RKO (cell line): ENCODE data around the gene BMPR1A.
"Not testable (repeated sequence)": the region's sequence is repeated elsewhere in the genome, so short reads cannot be mapped to it uniquely, and the experiment has no call there.

ENCODE experiments used
- DNase-seq: peaks from one replicate; pipeline ENCODE4 v3.0.0-alpha.2; 2016; ENCODE audit warnings: low spot score

Gene BMPR1A

DNA sequence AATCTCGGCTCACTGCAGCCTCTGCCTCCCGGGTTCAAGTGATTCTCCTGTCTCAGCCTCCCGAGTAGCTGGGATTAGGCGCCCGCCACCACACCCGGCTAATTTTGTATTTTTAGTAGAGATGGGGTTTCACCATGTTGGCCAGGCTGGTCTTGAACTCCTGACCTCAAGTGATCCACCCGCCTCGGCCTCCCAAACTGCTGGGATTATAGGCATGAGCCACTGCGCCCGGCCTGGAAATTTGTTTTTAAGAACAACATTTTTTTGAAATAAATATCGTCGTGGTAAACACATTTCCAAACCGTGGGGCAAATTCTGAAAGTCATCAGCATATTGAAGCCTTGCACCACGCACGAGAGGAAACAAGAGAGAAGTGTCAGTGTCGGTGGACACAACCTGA lies 183.7 kb downstream of the BMPR1A start:
- DNase-seq, result not testable (repeated sequence)

DNA sequence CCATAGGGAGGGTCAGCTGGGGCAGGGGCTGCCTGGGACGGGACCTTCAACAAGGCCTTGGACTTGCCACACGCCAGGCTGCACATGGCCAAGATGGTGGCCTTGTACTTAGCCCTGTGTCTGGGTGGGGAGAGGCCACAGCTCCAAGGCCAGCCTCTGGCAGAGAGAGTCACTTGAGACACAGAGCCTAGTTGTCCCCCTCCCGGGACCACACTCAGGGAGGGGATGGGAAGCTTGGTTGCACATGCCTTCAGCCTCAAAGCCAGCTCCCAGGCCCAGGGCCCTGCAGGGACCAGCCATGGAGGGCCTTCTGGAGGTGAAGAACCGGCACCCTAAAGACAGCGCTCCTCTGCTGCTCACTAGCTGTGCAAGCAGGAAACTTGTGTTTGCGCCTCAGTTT lies 184.3 kb downstream of the BMPR1A start:
- DNase-seq, result no peak

DNA sequence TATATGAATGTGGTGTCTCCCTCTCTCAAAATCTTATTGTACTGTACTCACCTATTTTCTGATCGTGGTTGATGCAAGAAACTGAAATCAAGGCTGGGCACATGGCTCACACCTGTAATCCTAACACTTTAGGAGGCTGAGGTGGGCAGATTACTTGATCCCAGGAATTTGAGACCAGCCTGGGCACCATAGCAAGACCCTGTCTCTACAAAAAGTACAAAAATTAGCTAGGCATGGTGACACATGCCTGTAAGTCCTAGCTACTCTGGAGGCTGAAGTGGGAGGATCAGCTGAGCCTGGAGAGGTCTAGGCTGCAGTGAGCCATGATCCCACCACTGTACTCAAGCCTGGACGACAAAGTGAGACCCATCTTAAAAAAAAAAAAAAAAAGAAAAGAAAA lies 185.0 kb downstream of the BMPR1A start:
- DNase-seq, result no peak

DNA sequence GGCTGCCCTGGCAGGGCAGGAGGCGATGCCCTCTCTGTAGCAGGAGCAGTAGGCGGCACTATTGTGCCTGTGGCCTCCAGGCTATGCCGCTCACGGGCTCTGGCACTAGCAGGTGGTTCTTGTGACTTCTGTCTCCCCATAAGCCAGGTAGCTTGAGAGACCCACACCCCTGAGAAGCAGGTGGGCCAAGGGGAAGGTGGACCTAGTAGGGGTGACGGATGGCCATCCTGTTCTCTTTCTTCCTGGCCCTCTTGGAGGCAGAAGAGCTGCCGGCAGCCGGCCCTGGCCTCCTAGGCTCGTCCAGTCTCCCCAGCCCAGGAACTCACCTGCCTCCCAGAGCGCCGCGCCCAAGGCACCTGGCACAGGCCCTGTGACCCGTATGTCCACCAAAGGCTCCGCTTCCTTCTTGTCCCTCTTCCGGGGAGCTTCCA lies 185.6 kb downstream of the BMPR1A start:
- DNase-seq, result no peak

DNA sequence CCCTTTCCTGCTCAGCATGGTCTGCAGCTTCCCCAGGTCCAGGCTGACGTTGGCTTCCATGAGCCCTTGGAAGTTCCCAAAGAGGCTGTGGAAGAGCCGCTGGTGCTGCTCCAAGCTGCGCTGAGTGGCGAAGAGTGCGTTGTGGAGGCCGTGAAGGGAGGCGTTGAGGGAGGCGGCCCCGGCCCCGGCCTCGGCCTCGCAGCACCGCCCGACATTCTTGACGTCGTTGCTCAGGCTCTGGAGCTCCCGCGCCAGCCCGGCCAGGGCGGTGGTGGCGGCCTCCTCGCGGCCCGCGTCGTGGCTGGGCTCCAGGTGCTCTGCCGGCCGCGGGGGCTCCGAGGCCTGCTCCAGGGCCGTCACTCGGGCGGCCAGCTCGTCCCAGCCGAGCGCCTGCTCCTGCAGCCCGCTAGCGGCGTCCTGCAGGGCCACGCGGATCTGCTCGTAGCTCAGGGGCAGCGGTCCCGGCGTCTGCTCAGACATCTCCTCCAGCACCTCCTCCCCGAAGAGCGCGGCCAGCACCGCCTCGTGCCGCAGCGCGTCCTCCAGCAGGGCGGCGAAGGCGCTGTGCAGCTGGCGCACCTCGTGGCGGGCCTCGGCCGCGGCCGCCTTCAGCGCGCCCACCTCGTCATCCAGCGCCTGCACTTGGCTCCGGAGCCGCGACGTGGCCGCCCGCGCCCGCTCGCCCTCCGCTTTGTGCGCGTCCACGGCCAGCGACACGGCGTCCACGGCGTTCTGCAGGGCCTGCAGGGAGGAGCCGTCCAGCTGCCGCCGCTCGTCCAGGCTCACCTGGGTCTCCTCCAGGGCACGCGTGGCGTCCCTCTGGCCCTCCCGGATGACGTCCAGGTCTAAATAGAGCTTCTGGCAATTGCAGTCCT lies 186.3 kb downstream of the BMPR1A start:
- DNase-seq, result no peak

DNA sequence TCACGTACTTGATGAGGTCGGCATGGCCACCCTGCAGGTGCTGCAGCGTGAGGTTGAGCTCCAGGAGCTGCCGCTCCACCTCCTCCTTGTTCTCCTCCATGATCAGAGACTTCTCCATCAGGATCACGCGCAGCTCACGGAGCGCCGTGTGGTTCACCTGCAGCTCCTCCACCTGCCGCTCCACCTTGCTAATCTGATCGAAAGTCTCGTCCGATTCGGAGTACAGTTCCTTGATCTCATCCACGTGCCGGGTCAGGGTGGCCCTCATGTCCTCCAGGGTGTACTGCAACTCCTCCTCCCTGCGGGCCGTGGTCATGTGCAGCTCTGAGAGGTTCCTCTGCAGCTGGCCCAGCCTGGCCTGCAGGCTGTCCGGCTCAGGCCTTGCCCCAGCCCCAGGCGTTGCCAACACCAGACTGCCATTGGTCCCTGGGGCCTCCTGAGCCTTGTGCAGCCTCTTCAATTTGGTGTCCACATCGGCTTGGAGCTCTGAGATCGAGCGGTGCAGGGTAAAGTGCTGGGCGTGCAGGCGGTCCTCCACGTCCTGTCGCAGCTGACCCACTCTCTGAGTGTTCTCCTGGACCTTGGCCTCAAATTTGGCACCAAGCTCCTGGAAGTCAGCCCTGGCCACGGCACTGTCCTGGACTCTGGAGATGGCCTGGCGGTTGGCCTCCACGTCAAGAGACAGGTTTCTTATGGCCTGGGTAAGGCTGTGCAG lies 187.1 kb downstream of the BMPR1A start:
- DNase-seq, result no peak

DNA sequence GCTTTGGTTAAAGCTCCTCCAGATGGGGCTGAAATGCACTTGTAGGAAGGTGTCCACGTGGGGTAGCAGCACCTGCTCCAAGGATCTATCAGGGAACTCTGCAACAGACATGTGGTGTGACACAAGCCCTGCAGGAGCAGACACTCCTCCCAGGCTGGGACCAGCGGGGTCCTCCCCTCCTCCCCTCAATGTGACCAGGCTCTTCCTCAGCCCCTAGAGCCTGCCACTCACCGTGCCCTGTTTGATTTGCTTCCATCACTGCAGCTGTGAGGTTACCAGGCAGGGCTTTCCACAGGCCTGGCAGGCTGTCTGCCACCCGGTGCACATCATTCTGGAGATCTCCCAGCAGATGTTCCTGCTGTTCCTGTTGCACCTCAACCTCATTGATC lies 187.6 kb downstream of the BMPR1A start:
- DNase-seq, result no peak

DNA sequence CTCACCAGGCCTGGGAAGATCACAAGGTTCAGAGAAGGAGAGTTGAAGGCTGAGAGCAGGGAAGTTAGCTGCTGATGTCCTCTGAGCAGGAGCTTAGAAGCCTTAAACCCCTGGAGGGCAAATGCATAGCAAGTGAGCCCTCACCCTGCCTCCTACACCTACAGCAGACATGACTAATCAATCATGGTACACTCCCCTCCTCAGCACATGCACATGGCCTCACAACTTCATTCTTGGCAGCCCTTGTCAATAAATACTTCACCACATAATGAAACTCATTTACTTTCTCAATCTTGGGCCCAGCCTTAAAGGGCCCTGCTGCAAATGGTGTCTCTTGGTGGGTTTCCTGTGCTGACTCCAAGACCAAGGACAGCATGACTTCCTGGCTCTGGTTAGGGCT lies 188.1 kb downstream of the BMPR1A start:
- no peak for DNase-seq

DNA sequence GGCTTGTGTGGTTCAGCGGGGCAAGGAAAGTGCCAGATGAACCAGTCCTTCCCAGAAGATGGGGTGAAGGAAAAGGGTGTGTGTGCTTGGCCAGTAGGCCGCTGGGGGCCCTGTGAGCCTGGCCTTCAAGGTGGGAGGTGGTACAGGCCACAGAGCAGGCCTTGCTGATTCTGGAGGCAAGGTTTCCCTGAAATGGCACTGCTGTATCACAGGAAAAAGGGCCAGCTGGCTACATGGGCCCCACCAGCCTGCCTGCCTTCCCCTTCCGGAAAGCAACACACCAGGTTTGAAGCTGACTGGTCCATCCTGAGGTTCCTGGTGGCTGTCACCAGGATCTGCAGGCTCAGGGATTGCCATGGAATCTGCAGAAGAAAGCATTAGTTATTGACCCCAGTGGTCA lies 188.5 kb downstream of the BMPR1A start:
- no peak for DNase-seq

DNA sequence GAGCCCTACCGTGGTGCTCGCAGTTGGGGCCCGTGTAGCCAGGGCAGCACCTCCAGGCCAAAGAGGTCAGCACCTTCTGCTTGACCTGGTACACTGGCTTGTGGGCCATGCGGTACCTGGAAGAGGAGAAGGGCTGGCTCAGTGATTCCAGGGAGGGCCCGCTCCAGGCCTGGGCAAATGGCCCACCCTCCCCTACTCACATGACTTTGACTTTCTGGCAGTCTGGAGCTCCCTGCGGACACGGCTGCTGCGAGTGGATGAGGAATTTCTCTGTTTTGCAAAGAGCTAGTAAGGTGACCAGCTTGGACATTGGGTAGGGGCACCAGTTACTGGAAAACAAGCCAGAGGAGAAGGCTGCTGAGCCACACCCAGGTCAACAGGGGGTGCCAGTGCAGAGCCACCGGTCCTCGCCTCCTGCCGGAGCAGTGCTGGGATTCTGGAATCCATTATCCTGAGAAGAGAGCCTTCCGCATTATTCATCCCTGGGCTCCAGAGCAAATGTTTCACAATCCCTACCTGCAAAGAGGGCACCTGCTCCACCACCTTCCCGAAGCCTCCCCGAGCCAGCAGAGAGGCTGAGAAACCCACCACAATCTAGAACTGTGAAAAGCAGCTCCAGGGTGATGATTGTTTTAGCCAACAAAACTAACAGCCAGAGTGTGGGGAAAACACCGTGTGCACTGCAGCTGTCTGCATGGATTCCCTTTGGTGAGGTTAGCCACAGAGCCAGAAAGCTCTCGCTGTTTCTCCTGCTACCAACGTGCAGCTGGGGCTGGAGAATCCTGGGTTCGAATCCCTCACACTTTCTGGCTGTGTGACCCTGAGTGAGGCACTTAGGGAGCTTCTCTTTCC lies 189.2 kb downstream of the BMPR1A start:
- DNase-seq, result no peak

DNA sequence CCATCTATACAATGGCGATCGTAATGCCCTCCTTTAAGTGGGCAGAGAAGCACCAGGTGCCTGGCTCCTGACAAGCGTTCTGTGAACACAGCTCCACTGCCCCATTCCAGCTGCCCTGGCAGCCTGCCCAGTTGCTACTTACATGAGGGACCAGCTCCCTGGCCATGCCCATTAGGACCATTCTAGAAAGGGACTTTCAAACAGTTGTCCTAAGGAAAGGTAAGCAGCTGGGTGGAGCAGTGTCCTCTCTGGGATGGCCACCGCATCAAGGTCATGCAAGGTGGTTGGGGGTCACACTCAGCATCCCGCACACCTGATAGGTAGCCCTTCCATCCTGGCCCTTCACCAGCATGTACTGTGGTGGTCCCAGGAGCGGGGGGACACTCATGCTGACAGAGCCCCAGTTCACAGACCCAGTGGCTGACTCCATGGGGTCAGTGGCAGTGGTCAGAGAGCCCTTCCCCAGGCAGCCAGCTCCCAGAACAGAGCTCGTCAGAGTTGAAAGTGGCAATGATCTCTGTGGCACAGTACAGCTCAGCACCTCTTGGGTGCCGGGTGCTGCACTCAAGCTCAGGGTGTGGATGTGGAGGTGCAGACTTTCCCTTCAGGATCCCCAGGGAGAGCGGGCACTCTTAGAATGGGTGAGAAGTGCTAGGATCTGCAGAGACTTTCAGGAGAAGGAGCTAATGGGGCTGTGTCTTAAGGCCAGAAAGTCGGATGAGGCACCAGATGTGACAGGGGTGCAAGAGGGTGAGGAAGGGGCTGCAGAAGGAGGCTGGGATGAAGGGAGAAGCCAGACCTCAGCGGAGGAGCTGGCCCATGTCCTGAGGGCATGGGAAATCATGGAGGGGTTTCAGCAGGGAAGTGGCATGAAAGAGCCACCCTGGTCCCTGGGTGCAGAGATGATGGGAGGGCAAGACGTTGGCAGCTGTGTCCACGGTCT lies 190.1 kb downstream of the BMPR1A start:
- no peak for DNase-seq

DNA sequence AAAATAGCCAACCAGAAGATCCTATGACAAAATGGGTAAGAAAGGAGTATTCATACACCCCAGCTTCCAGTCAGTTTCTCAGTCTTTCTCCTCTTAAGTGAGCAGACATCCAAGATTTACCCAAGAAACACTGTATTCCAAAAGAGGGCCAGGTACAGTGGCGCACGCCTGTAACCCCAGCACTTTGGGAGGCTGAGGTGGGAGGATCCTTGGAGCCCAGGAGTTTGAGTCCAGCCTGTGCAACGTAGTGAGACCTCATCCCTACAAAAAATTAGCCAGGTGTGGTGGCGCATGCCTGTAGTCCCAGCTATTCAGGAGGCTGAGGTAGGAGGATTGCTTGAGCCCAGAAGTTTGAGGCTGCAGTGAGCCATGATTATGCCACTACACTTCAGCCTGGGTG lies 191.4 kb downstream of the BMPR1A start:
- not testable (repeated sequence) for DNase-seq

DNA sequence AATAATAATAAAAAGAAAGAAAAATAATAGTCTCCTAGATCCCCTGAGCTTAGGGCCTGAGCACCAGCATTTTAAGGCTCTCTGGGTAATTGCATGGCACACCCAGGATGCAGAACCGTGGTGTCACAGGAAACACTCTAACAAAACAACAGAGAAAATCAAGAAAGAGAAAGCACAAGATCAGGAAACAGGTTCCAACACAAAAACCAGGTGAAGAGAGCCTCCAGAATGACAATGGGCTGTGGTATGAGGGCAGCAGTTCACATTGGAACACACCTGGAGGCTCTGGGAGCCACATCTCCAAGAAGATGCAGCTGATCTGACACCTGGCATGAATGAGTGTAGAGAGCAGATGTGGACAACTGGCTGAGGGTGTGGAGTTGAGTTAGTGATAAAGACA lies 193.9 kb downstream of the BMPR1A start:
- no peak for DNase-seq

DNA sequence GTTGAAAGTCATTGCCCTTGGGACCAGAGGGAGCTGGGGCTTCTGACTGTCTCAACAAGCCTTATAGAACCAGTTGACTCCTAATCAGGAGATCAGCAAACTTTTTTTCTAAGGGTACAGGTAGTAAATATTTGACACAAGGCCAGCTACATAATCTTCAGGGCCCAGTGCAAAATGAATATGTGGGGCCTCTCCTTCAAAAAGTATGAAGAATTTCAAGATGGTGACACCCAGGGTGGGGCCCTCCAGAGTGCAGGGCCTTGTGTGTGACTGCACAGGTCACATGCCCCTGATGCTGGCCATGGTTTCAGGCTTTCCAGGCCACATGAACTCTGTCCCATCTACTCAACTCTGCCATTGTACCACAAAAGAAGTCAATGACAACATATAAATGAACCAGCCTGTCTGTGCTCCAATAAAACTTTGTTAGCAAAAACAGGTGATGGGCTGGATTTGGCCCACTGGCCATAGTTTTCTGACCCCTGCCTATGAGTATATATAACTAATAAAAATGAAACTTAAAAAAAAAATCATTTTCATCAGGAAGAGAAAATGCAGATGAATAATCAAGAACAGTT lies 194.9 kb downstream of the BMPR1A start:
- no peak for DNase-seq

DNA sequence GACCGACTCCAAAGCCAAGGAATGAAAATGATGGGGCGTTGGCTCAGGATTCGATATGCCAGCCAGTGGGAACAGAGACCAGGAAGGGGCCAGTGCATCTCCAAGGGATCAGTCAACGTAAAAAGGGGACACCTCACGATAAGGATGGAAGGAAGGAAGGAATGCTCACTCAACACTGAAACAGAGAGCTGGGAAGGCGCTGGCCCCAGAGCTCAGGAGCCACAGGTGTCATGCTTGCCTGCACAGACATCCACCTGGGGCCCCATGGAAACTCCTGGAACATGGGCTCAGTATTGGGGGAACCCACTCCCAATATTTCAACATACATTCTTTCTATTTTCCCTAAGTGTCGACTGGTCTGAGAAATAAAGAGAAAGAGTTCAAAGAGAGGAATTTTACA lies 195.7 kb downstream of the BMPR1A start:
- DNase-seq, result no peak

DNA sequence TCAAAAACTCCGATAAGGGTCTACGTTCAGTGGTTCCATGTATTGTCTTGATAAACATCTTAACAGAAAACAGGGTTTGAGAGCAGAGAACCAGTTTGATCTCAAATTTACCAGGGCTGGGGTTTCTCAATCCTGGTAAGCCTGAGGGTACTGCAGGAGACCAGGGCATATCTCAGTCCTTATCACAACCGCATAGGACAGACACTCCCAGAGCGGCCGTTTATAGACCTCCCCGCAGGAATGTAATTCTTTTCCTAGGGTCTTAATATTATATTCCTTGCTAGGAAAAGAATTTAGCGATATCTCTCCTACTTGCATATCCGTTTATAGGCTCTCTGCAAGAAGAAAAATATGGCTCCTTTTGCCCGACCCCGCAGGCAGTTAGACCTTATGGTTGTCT lies 196.3 kb downstream of the BMPR1A start:
- DNase-seq, result not testable (repeated sequence)

DNA sequence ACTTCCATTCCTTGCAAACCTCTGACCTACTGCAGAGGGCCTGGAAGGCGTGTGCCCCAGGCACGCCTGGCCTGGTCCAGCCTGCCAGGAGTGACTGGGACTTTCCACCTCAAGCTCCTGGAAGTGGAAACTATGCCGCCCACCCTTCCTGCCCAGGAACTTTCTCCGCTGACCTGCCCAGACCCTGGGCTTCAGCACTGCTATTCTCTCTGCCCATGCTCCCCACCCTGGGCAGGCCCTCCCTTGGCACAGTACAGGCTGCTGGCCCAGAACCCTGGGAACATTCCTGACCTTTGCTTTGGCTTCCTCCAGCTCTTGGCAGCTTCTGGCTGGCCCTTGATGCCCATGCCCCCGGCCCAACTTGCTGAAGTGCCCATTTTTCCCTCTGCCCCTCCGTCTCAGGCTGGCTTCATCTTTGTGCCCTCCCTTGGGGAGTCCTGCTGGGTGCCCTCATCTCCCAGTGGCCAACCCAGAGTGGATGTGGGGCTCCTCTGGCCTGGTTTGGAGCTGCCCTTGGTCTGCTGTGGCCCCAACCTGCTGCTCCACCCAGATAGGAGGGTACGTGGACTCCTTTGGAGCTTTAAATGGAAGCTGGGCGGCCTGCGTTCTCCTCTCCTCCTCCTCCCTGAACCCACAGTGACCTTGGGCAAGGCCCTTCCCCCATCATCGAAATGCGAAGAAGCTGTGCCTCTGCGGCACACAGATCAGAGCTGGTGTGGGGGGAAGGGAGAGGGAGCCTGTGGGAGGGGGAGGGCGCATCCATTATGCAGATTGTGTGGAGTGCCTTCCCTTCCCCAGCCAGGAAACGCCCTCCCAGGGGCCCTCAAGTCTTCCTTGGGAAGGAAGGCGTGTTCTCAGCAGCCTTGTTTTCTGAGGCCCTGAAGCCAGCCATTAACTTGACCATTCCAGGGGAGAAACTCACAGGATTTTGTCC lies 197.6 kb downstream of the BMPR1A start:
- no peak for DNase-seq

DNA sequence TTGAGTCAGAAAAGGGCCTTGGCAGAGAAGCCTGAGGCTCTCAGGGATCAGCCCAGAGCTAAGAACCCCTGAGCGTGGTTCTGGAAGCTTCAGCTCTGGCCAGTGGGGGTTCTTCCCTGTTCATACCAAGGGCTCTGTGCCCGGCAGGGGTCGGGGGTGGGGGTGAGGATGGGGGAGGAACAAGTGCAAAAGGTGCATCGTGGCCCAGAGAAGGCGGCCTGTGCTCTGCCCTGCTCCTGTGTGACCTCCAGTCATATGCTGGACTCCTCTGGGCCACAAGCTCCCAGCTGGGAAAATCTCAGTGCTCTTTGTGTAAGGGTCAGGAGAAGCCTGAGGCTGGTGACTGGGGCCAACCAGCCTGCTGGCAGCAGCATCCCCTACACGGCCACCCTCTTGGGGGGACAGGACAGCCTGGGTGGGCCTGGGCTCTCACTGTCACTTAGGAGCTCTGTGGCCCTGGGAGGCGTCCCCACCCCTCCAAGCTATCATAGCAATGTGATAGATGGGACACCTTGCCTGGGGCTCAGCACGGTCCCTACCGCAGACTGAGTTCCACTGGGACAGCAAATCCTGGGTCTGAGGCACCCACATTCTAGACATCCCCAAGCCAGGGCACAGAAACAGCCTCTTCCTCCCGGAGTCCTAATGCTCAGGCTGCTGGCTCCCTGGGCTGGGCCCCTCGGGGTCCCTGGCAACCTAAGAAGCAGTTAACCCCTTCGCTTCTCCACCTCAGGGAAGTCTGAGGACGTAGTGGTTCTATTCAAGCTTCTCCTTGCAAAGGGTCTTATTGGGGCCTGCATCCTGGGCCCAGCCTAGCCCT lies 198.5 kb downstream of the BMPR1A start:
- DNase-seq, result no peak
